Brain pericyte (primary cell): ENCODE data around the gene TMEM187.

Experiments
- DNase-seq: peaks from one replicate; pipeline ENCODE4 v3.0.0-alpha.2; 2012; ENCODE audit warnings: low read depth, low spot score

Gene TMEM187

GRCh38 chrX:154019633-154020528 lies 47.3 kb downstream of the TMEM187 start, which contains the start of gene IRAK1:
TSS of gene IRAK1 (minus strand) at chrX:154019902. CDS start at chrX:154019812, 90 bp downstream.
- DNase-seq: no peak

GRCh38 chrX:154020536-154021115 lies 48.1 kb downstream of the TMEM187 start:
- no peak for DNase-seq

- DNase-seq: no peak
These were observed 48.6 kb downstream of the TMEM187 start for GRCh38 chrX:154021131-154021611.

GRCh38 chrX:154022108-154022507 lies 49.6 kb downstream of the TMEM187 start:
- DNase-seq: no peak

- no peak for DNase-seq
These were observed 50.9 kb downstream of the TMEM187 start for GRCh38 chrX:154023276-154024000.

- DNase-seq: no peak
These were observed 51.7 kb downstream of the TMEM187 start for GRCh38 chrX:154024271-154024670.

GRCh38 chrX:154025230-154025629 lies 52.7 kb downstream of the TMEM187 start:
- no peak for DNase-seq

GRCh38 chrX:154026136-154027021 lies 53.8 kb downstream of the TMEM187 start:
- no peak for DNase-seq

GRCh38 chrX:154027022-154027402 lies 54.5 kb downstream of the TMEM187 start:
- no peak for DNase-seq

- DNase-seq: no peak
These were observed 55.4 kb downstream of the TMEM187 start for GRCh38 chrX:154027986-154028385.

- no peak for DNase-seq
These were observed 56.1 kb downstream of the TMEM187 start for GRCh38 chrX:154028502-154029184.

- no peak for DNase-seq
These were observed 56.9 kb downstream of the TMEM187 start for GRCh38 chrX:154029439-154029838.

GRCh38 chrX:154030266-154030665 lies 57.7 kb downstream of the TMEM187 start:
- no peak for DNase-seq

- no peak for DNase-seq
These were observed 58.3 kb downstream of the TMEM187 start for GRCh38 chrX:154030715-154031305.

GRCh38 chrX:154032160-154032559 lies 59.6 kb downstream of the TMEM187 start:
- DNase-seq: no peak

- DNase-seq: no peak
These were observed 60.1 kb downstream of the TMEM187 start for GRCh38 chrX:154032653-154033052.
